ENCODE results near the gene BDH2.
A peak's percentile ranks its signal among the peaks of the same experiment; 100 is the strongest.

The BDH2 gene

DNA sequence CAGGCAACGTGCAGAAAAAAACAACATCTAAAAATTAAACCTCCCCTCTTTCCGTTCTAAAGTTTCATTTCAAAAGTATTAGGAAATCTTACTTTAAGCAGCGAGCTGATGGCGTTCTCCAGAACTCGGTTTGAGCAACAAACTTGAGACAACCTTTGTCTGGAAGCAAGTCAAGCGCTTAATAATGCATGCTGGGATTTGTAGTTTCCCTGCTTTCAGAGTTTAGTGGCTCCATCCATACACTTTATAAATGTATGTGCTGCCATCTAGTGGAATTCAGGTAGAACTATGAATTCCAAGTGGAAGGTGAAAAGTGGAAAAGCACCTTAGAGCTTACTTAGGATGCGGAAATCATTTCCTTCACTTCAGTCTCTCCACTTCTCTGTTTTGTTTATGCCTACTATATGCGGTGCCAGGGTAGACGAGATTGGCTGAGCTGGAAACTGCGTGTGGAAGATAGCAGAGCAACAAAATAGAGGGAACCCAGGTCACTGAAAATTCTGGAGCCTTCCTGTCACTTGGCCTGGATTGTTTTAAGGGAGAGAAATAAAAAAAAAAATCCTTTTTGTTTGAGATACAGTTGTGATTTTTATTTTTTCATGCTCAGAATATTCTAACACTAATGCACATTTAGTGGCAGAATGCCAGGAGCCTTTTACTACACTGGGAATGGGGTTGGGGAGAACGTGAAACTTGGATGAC, at the start of gene BDH2:
TSS of gene BDH2 (minus strand) at position 144 of the 702 bp plus-strand sequence. CDS start 3,580 bp downstream, outside the sequence.
- DNase-seq (ENCODE audit: extremely low spot score, insufficient read length, low read depth) (peak; percentile 67), FAIRE-seq (peak; percentile 97)

DNA sequence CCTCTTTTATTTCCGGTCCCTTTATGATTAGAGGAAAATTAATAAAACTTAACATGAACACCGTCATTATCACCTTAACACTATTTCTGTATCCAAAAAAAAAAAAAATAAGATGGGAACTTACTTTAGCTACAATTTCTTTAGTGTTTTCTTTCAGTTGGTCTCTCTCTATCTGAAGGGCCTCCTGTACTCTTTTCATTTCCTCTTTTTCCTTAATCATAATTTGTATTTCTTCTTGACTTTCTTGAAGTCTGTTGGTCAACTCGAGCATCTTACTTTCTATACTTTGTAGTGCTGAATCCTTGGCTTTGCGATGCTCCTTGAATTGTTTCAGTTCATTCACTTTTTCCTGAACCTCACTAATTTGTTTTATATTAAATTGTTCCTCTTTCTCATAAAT, 45.3 kb upstream of the BDH2 start:
- DNase-seq (ENCODE audit: extremely low spot score, insufficient read length, low read depth) = no peak
- no peak for FAIRE-seq

DNA sequence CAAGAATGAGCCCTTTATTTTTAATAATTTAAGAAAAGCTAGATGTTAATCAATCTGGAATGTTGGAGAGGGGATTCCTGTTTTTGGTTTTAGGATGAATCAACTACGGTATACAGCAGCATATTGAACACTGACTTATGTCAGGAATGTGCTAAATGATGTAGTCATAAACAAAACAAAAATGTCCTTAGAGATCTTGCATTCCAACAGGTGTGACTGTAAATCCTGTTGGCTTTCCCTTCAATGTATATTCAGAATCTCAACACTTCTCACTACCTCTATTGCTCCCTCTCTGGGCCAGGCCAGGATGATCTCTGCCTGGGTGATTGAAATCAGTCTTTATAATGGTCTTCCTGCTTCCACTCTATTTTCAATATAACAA, 37.8 kb upstream of the BDH2 start:
- no peak for DNase-seq (ENCODE audit: extremely low spot score, insufficient read length, low read depth)
- no peak for FAIRE-seq

DNA sequence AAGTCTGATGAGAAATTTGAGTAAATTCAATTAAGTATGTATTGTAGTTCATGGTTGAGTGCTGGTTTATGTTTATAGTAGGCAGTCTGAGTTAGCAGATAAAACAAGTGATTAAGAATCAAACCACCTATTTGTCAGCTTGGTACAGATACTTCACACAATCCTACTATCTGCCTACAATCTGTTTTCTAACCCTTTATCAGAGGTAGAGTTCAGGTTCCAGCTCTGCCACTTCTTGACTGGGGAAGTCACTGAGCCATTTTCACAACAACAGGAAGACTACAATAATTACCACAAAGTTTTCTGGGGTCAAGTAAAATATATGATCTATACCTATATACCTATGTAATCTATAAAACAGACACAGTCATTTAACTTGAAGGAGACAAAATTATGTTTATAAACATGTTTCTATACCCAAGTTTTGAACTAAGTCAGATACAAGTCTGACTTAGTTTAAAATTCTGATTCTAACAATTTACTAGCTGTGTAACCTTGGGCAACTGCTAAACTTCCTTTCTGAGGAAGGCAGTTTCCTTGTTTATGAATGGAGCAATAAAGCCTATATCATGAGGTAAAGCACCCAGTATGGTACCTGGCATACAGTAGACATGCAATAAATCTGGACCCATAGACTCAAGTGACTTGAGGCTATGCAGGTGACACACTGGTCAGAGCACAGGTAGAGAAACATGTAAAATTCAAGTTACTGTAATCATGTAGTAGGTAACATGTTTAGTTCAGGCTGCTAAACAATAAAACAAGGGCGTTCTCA, 37.2 kb upstream of the BDH2 start:
- DNase-seq (ENCODE audit: extremely low spot score, insufficient read length, low read depth) (no peak), FAIRE-seq (no peak)

DNA sequence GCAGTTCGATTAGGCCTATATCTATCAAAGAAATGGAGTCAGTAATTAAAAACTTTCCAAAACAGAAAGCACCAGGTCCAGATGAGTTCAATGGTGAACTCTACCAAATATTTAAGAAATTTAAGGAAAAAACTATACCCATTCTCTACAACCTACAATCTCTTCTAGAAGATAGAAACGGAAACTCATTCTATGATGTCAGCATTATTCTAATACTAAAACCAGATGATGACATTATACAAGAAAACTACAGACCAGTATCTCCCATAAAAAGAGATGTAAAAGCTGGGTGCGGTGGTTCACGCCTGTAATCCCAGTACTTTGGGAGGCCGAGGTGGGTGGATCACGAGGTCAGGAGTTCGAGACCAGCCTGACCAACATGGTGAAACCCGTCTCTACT, 29.5 kb upstream of the BDH2 start:
- FAIRE-seq = no peak
- no peak for DNase-seq (ENCODE audit: extremely low spot score, insufficient read length, low read depth)

DNA sequence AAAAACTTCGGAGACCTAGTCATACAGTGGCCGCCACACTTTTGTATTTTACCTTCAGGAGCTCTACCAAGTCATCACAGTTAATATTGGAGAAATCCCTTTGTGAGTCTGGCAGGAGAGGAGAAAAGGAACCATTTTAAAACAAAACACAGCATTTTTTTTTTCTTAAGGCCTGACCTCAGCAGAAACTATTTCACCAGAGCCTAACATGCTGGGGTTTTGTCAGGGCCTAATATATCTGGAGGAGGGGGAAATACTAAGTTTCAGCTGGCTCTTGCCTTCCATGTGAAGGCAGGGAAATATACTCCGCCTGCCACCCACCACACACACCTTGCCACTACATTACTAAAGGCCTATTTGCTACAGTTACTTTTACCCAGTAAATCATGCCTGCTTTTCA, 26.5 kb upstream of the BDH2 start:
- DNase-seq (ENCODE audit: extremely low spot score, insufficient read length, low read depth) = no peak
- no peak for FAIRE-seq

DNA sequence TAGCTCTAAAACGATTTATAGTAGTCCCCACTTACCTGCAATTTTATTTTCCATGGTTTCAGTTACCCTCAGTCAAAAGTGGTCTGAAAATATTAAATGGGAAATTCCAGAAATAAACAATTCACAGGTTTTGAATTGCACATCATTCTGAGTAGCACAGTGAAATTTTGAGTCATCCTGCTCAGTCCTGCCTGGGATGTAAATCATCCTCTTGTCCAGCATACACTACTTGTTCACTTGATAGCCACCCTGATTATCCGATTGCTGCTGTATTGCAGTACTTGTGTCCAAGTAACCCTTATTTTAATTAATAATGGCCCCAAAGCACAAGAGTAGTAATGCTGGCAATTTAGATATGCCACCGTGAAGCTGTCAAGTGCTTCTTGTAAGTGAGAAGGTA, 23.5 kb upstream of the BDH2 start:
- no peak for DNase-seq (ENCODE audit: extremely low spot score, insufficient read length, low read depth)
- FAIRE-seq = no peak

DNA sequence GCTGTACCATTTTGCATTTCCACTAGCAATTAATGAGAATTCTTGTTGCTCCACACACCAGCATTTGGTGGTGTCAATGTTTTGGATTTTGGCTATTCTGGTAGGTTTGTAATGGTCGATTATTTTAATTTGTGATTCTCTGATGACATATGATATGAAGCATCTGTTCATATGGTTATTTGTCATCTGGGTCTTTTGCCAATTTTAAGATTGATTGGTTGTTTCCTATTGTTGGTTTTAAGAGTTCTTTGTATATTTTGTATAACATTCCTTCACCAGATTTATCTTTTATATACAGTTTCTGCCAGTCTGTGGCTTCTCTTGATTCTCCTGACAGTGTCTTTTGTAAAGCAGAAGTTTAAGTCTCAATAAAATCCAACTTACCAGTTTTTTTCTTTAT, 18.5 kb upstream of the BDH2 start:
- DNase-seq (ENCODE audit: extremely low spot score, insufficient read length, low read depth) = no peak
- FAIRE-seq = no peak

DNA sequence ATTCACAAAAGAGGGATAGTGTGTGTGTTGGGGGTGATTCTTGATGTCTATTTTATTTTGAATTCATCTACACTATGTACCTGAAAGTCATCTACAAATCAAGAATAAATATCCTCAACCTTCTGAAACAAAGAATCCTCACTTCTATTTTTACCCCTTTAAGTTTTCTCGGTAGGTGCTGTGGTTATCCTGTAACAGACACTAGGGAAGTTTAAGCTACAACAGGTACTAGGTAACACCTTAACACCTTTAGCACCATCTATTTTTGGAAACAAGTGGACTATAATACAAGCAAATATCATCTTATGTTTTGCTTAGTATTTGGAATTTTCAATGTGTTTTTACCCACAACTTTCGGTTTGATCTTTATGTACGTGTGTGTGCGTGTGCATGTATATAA, 12.0 kb upstream of the BDH2 start:
- FAIRE-seq (no peak), DNase-seq (ENCODE audit: extremely low spot score, insufficient read length, low read depth) (no peak)

DNA sequence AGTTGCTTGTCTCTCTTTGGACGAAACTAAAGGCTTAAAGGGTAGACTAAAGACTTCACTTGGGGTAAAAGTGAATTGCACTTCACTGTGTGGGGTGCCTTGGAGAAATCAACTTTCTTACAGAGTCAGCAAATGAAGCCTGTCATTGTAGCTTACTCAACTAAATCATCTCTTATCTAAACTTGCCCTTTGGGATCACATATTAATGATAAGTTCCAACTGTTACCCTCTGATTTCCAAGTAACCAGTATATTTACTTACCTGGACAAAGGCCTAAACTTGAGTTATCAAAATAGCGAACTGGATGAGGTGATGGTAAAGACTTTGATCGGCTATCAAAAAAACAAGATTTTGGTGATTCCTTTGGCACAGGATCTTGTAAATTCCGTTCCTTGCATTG, 8.9 kb upstream of the BDH2 start:
- FAIRE-seq = no peak
- no peak for DNase-seq (ENCODE audit: extremely low spot score, insufficient read length, low read depth)

DNA sequence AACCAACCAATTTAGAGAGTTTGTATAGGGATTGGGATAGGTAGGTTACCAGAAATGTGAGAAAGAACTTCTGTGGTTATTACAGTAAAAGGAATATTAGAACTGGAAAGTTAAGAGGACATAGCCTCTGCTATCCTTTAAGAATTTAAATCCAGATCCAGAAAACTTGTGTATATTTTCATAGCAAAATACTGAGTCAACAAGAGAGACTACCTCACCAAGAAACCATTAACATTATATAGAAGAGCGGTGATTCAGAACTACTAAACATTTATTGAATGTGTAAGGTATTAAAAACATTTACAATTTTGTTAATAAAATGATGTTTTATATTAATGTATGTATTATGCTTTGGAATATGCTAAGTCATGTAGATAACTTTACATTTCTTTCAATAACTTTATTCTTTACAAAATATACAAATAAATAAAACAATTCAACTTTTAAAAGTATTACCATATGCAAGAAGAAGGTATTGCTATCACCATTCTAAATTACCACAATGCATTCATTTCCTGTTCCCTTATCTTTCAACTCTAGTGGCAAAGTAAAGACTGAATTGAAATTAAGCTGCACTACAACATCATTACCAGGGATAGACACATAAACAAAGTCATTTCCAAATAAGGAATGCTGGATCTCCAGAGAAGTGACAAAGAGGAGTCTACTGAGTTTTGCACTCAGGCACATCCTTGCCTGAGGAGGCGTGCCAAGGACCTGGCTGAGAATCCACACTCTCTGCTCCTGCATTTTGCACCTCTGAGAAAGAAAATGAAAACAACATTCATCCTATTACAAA, 6.1 kb upstream of the BDH2 start:
- DNase-seq (ENCODE audit: extremely low spot score, insufficient read length, low read depth) (no peak), FAIRE-seq (no peak)

DNA sequence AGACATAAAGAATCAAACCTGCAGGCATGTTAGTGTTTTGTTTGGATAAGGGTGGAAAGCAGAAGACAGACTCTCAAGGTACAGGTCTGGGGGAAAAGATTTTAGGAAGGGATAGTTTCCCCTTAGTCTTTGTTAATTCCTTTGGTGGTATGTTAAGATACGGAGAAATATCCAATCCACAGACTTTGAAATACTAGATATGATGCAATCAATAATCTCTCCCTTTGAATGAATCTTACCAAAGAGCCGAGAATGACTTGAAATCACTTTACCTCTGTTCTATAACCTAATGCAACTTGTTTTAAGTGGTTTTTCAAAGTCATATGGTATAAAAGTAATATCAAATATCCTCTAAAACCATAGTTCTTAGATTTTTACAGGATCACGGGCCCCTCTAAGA, 5.3 kb upstream of the BDH2 start:
- DNase-seq (ENCODE audit: extremely low spot score, insufficient read length, low read depth) (no peak), FAIRE-seq (no peak)

DNA sequence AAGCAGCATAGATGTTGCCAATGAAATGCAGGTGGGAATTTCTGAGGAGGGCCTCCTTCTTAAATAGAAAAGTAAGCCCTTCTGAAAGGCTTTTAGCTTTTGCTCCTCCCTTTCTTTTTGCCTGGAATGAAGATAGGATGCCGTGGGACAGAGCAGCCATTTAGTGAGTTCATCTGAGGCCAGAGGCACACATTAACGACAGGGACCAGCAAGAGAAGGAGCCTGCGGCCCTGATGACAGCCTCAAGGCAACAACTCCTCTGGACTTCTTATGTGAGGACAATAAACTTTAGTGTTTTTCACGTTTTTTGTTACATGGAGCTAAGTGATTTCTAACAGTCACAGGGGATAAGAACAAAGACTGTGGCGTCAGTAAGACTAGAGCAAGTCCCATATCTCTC, 1.1 kb upstream of the BDH2 start:
- DNase-seq (ENCODE audit: extremely low spot score, insufficient read length, low read depth) = no peak
- no peak for FAIRE-seq

DNA sequence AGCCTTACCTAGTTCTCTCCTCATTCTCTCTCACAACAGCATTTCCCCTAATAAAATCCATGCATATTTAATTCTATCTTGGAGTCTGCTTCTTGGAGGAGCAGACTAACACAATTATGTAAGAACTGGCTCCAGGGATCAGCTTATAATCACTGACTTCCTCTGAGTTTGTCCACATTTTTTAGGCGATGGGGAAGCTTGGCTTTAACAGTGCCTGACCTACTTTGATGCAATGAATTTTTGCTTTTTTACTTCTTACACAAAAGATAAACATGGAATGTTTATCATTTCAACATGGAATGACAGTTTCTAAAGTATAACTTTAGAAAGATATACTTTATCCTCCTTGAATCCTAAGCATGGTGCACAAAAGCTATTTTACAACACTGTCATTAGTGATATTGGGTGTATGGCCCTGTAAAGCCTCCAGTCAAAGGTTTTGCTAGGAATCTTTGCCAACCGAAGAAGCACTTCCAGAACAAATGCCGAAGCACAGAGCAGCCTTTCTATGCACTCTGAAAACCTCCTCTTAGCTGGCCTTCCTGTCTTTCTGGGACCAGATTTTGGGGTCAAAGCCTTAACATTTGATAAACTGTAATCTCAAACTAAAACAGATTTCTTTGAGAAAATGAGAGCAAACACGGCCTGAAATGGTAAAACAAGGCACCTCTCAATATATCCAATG, 736 bp downstream of the BDH2 start:
- FAIRE-seq = no peak
- no peak for DNase-seq (ENCODE audit: extremely low spot score, insufficient read length, low read depth)

DNA sequence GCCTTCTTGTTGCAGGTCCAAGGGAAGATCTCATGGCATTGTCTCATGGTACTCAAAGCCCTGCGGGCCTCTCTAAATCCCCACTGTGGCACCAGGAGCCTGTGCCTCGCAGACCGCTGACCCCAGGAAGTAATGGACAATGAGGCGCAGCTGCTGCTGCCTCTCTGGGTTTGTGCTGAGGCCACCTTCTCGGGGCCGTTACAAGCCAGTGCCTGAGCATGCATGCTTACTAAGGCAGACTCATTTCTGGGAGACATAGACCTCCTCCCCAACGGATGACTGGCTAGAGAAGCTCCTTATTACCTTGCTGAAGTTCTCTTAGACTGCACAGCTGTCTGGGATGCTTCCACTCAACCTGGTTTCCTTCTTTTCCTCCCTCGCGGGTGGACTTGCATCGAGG, 1.3 kb downstream of the BDH2 start:
- no peak for FAIRE-seq
- DNase-seq (ENCODE audit: extremely low spot score, insufficient read length, low read depth) = no peak

DNA sequence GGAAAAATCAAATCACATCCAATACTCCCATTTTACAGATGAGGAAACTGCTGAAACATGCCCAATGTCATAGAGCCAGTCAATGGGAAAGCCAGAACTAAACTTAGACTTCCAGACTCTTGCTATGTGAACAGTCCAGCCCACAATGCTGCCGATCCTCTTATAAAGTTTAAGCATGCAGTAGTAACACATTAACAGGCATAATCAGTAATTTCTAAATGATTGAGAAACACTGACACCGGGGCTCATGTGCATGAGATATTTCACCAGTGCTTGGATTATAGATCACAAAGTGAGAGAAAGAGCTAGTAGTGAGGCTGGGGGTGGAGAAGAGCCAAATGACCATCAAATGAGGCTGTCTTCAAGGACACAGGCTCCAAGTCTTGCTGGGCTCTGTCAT, 2.5 kb downstream of the BDH2 start:
- no peak for FAIRE-seq
- DNase-seq (ENCODE audit: extremely low spot score, insufficient read length, low read depth) = no peak

DNA sequence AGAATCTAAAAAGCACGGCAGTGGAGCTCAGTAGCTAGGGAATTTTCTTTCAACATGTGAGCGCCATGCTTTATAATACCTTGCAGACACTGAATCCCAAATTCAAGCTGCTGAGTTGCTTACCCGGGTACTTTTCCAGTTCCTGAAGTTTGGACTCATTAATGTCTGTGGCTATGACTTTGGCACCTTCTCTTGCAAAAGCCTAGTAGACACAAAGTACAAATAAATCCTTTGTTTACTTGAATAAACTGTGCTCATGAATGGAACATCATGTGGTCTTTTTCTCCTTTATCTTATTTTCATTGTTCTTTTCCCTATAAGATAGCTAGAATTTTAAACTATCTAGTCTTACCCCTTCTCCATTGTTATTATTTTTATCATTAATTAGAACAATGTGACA, 4.6 kb downstream of the BDH2 start:
- DNase-seq (ENCODE audit: extremely low spot score, insufficient read length, low read depth) = no peak
- no peak for FAIRE-seq

DNA sequence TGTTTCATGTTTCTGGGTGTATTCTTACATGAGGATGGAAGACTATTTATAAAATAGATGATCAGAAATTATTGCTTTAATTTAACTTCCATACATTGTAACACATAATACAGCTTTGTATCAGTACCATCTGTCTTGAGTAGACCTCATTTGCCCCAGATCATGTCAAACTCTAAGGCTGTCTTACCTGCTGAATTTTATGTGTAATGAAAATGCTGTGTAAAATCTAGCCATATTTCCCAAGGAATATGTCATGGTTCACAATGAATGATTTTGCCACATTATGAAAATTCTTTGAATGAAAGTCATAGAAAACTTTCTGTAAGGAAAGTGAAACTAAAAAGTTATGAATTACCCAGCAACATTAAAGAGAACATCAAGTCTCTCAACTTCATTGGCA, 7.4 kb downstream of the BDH2 start:
- DNase-seq (ENCODE audit: extremely low spot score, insufficient read length, low read depth) = no peak
- FAIRE-seq = peak; percentile 59

DNA sequence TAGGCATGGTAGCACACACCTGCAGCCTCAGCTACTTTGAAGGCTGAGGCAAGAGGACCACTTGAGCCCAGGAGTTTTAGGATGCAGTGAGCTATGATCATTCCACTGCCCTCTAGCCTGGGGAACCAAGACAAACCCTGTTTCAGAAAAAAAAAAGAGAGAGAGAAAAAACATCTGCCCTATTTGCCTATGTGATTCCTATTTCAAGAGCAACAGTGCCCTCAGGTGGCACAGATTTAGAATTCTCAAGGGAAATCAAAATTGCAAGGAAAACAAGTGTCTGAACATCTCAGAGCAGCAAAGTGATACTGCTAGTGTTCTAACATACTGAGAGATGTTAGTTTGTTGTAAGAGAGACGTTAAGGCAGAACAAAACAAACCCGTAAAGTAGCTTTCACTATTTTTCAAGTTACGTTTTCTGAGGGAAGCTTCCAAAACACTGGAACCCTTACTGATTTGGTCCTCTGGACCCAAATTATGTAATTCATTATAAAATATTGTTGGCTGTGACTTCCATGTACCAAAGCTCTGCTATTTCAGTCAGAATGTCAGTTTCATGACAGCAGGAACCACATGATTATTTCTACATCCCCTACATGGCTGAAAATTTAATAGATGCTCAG, 7.9 kb downstream of the BDH2 start:
- peak; percentile 15 for DNase-seq (ENCODE audit: extremely low spot score, insufficient read length, low read depth)
- peak; percentile 96 for FAIRE-seq

DNA sequence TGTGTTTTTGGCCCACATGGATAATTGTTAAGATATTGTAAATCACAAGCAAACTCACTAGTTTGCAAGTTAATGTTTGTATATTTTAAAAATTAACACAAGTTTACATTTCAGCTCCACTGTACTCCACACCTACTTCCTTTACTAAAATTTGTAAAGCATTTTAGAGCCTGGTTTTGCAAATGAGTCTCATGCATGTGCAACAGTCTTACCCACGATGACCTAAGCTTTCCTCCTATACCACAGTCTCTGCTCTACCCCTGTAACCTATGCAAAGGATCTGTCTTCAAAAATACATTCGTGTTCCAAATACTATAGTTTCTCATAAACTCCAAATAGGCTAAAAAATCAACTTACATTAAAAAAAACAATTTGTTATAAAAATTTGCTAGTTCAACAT, 10.2 kb downstream of the BDH2 start:
- DNase-seq (ENCODE audit: extremely low spot score, insufficient read length, low read depth) (no peak), FAIRE-seq (no peak)

All from GM18507 (cell line).